ENCODE results near the gene KCNE4. TPM values are rescaled to one million over a fixed set of nuclear protein-coding genes. Genes with fewer than 3 reads are reported as not detected.

The KCNE4 gene
- polyA plus RNA-seq, 1 donor from 2014 or later, result not detected

- no peak overlapping the region for H2AFZ ChIP-seq (ENCODE audit: low read depth, low read length)
- no peaks in the 10 kb centered on the region for H3K9me2 ChIP-seq (ENCODE audit: insufficient read depth, low read length)
- H3K9ac ChIP-seq (ENCODE audit: low read length), result no peak overlapping the region
- no peak overlapping the region for H3K4me3 ChIP-seq (ENCODE audit: low read length)
- no peaks in the 10 kb centered on the region for H3K36me3 ChIP-seq (ENCODE audit: insufficient read depth, low read length)
- no peaks in the 10 kb centered on the region for H3K27me3 ChIP-seq (ENCODE audit: insufficient read depth, low read depth, low read length)
- TF ChIP-seq SMC3 (conservative IDR thresholded peaks at IDR 0.05; ENCODE audit: poor library complexity) (no peak), RAD21 (conservative IDR thresholded peaks at IDR 0.05) (no peak), REST (IDR thresholded peaks at IDR 0.05; ENCODE audit: borderline replicate concordance) (no peak), POLR2AphosphoS5 (IDR thresholded peaks at IDR 0.05) (no peak)
- no peaks in the 10 kb centered on the region for H3K79me2 ChIP-seq (replicated peaks; ENCODE audit: insufficient read depth, low read length)
- no peaks in the 10 kb centered on the region for H3K9me3 ChIP-seq (ENCODE audit: low read length)
- H3K4me2 ChIP-seq (ENCODE audit: low read length), result no peak overlapping the region
- H3F3A ChIP-seq (ENCODE audit: insufficient read depth, low read length, poor library complexity, severe bottlenecking), result no peaks in the 10 kb centered on the region
- no peak overlapping the region for H3K27ac ChIP-seq (ENCODE audit: low read length)
- no peaks in the 10 kb centered on the region for H4K20me1 ChIP-seq (ENCODE audit: insufficient read depth)
These were observed 50.5 kb downstream of the KCNE4 start for GRCh38 chr2:223102450-223102849.

GRCh38 chr2:223104336-223105132 is 52.5 kb downstream of the KCNE4 start:
- no peak for TF ChIP-seq SMC3 (conservative IDR thresholded peaks at IDR 0.05; ENCODE audit: poor library complexity)
- no peak for TF ChIP-seq CTCF (IDR thresholded peaks at IDR 0.05; ENCODE audit: poor library complexity, severe bottlenecking)
- TF ChIP-seq TAF1 (IDR thresholded peaks at IDR 0.05; ENCODE audit: low read depth), result no peak
- TF ChIP-seq REST (IDR thresholded peaks at IDR 0.05; ENCODE audit: borderline replicate concordance), result no peak
- no peak for TF ChIP-seq MXI1 (conservative IDR thresholded peaks at IDR 0.05; ENCODE audit: poor library complexity, severe bottlenecking)
- TF ChIP-seq EP300 (conservative IDR thresholded peaks at IDR 0.05; ENCODE audit: poor library complexity, severe bottlenecking), result no peak
- H3K9me3 ChIP-seq (ENCODE audit: low read length), result no peaks in the 10 kb centered on the region
- no peaks in the 10 kb centered on the region for H3F3A ChIP-seq (ENCODE audit: insufficient read depth, low read length, poor library complexity, severe bottlenecking)
- no peaks in the 10 kb centered on the region for H3K36me3 ChIP-seq (ENCODE audit: insufficient read depth, low read length)
- no peaks in the 10 kb centered on the region for H3K27me3 ChIP-seq (ENCODE audit: insufficient read depth, low read depth, low read length)
- H2AFZ ChIP-seq (ENCODE audit: low read depth, low read length), result no peak overlapping the region
- H3K27ac ChIP-seq (ENCODE audit: low read length), result no peak overlapping the region
- no peak overlapping the region for H3K9ac ChIP-seq (ENCODE audit: low read length)
- no peaks in the 10 kb centered on the region for H3K79me2 ChIP-seq (replicated peaks; ENCODE audit: insufficient read depth, low read length)
- no peaks in the 10 kb centered on the region for H4K20me1 ChIP-seq (ENCODE audit: insufficient read depth)
- H3K9me2 ChIP-seq (ENCODE audit: insufficient read depth, low read length), result no peaks in the 10 kb centered on the region
- H3K4me3 ChIP-seq (ENCODE audit: low read length), result no peak overlapping the region
- no peak overlapping the region for H3K4me2 ChIP-seq (ENCODE audit: low read length)

Other genes with a start within 250 kb of the KCNE4 start
- gene ACSL3, start 191.2 kb upstream of the KCNE4 start, polyA plus RNA-seq, result 117 and 119 TPM in 2 replicates